NCI-H226 (cell line): Measurements from ENCODE around the gene RAB40C.
A peak's percentile ranks its signal among the peaks of the same experiment; 100 is the strongest.

Experiments used
- DNase-seq: peaks from one replicate; pipeline ENCODE4 v3.0.0-alpha.2; 2015

RAB40C gene

DNA sequence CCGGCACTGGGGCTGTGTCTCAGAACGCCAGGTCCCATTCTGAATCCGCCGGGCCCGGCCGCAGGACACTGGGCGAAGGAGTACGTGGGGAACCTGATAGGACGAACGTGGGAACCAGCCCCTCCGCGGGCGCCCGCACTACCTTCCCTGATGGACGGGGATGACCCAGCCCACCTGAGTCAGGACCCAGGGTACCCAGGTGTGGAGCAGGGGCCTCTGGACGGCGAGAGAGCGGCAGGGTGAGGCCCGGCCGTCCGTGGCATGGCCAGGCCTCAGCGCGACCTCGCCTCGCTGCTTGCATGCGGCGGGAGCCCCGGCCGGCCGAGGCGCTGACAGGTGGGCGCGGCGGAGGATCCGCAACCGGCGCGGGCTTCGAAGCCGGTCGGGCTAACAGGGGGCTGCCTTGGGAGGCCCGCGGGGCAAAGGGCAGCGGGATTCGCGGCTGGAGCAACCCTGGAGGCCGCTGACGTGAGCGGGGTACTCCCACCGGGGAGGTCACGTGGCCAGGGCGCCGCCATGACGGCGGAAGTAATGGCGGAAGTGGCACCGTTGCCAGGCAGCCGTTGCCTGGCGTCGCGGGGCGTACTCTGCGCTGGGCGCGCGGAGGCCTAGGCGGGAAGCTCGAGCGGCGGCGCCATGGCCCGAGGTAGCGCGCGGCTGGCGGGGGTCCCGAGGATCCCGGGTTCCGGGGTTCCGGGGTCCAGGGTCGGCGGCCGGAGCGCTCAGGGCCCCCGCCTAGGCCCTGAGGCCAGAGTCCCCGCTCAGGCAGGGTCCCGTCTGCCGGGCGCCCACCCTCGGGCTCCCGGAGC, 59.1 kb downstream of the RAB40C start, which contains the start of gene WDR90:
TSS of gene WDR90 (plus strand) at position 585 of the 809 bp plus-strand sequence. CDS start at position 637, 52 bp downstream.
- DNase-seq = peak; percentile 88

DNA sequence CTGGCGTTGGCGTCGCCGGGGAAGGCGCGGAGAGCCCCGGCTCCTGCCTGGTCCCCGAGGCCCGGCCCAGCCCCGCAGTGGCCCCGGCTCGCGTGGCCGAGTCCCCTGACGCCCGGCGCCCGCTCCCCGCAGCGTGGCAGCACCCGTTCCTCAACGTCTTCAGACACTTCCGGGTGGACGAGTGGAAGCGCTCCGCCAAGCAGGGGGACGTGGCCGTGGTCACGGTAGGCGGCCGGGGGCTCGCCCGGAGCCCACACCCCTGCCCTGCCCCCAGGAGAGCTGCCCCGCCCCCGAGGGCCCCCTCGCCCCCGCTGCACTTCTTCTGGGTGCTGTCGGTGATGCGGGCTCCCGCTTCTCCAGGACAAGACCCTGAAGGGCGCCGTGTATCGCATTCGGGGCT, 59.8 kb downstream of the RAB40C start:
- no peak for DNase-seq

DNA sequence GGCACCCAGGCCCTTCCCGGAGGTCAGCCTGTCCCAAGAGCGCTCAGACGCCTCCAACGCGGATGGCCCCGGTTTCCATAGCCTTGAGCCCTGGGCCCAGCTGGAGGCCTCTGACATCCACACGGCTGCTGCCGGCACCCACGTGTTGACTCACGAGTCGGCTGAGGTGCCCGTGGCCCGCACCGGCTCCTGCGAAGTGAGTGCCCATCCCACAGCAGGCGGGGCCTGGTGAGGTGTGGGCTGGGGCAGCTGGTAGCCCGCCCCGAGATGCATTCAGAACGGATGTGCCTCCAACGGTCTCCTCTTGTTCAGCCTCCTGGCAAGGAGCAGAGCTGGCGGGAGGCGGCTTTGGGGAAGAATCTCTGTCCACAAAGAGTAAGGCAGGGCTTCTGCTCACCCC, 62.0 kb downstream of the RAB40C start:
- peak; percentile 80 for DNase-seq

DNA sequence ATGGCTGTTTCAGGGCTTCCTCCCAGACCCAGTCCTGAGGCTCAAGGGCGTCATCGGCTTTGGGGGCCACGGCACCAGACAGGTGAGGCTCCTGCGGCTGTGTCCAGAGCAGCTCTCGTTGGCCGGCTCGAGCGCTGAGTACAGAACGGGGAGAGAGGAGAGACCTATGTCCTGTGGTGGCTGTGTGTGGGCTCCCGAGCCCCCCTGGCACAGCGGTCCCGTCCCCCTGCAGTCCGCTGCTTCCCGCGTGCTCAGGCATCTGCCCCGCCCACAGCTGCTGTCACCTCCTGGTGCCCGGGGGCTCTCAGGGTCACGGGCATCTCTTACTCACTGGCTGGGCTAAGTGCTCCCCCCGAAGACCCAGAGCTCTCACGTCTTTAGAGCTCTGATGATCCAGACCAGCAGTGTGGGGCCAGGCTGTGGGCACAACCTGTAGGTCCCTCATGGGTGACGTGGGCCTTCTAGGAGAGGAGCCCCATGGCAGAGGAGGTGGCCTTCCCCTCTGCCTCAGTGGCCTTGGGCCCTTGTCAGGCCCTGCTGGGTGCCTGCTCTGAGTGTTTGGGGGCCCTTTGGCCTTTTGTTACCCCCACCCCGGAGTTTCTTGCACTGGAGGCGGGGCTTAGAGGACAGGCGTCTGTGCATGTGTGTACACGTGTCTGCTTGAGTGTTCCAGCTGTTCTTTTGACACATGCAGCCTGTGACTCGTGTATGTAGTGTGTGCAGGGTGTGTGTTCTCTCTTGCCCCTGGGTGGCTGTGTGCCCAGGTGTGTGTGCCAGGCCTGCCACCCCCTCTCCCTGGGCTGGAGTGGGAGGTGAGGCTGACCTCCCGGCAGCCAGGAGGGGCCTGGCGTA, 62.8 kb downstream of the RAB40C start:
- no peak for DNase-seq

DNA sequence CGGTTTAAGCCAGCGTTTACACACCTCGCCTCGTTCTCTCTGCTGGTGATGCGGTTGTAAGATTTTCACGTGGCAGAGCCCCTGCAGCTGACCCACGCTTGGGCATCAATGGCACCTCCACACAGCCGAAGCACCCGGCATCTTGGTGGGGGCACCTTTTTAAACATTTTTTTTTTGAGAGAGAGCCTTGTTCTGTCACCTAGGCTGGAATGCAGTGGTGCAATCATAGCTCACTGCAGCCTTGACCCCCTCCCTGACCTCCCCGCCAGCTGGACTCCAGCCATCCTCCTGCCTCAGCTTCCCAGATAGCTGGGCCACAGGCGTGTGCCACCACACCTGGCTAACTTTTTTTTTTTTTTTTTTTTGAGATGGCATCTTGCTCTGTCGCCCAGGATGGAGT, 64.2 kb downstream of the RAB40C start:
- no peak for DNase-seq

DNA sequence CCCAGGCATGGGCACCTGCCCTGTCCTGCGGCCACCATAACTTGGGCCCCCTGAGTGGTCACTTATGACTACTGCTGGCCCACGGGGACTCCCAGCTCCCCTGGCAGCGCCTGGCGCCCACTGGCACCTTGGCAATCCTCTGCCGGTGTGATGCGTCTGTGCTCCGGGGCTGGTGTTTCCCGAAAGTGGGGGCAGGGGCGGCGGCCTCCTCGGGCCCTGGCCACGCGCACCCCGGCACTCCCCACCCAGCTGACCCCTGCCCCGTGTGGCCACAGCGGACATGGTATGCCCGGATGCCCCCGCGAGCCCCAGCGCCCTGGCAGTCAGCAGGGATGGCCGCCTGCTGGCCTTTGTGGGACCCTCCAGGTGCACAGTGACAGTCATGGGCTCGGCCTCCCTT, 67.6 kb downstream of the RAB40C start:
- DNase-seq = no peak

DNA sequence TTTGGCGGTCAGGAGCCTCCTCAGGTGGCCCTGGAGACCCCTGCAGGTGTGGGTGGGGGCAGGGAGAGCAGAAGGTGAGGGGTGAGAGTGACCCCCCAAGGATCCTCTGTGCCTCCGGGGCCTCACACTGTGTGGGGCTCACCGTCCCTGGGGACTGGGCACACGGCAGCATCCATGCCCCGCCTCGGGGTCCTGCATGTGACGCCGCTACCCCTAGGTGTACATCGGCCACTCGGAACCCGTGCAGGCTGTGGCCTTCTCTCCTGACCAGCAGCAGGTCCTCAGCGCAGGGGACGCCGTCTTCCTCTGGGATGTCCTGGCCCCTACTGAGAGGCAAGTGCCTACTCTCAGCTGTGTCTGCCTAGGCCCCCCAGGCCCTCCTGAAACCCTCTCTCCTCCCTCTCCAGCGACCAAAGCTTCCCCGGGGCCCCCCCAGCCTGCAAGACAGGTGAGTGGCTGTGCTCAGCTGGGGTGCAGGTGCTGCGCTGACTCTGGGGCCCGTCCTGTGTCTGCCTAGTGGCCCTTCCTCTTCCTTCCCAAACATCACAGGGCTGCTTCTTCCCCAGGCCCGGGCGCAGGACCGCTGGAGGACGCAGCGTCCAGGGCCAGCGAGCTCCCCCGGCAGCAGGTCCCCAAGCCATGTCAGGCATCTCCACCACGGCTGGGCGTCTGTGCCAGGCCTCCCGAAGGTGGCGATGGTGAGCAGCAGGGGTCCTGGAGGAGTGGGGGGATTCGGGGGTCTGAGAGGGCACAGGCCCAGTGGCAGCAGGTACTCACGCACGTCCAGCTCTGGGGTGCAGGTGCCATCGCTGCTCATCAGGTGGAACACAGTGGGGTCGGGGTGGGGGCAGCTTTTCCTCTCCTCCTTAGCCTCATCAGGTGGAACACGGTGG, 69.1 kb downstream of the RAB40C start:
- DNase-seq = no peak

DNA sequence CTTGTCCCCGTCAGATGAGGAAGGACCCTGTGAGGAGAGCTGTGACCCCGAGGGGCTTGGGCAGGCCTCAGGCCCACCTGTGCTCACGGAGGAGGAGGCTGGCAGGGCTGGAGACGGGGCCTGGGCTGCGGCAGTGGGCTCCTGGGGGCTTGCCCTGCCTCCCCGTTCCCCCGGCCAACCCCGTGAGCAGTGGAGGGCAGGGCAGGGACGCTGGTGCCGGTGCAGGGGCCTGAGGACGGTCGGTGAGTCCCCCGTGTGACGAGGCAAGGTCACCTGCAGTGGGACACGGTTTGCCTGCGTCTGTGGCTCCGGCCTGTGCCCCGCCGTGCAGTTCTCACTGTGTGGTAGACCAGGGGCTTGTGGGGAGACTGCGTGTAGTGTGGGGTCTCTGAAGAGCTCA, 69.8 kb downstream of the RAB40C start:
- no peak for DNase-seq

DNA sequence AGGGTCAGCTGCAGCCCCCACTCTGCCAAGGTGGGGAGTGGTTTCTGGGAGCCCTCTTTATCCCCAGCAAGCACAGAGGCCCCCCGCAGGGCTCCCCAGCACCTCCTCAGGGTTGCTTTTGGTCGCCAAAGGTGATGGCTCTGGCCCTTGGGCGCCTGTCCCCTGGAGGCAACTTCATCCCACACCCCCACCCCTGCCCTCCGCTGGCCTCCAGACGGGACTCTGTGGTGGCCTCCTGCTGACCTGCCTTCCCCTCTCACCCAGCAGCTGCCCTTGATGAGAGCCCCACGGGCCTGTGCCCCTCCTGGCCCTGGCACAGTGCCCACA, 70.2 kb downstream of the RAB40C start:
- no peak for DNase-seq

DNA sequence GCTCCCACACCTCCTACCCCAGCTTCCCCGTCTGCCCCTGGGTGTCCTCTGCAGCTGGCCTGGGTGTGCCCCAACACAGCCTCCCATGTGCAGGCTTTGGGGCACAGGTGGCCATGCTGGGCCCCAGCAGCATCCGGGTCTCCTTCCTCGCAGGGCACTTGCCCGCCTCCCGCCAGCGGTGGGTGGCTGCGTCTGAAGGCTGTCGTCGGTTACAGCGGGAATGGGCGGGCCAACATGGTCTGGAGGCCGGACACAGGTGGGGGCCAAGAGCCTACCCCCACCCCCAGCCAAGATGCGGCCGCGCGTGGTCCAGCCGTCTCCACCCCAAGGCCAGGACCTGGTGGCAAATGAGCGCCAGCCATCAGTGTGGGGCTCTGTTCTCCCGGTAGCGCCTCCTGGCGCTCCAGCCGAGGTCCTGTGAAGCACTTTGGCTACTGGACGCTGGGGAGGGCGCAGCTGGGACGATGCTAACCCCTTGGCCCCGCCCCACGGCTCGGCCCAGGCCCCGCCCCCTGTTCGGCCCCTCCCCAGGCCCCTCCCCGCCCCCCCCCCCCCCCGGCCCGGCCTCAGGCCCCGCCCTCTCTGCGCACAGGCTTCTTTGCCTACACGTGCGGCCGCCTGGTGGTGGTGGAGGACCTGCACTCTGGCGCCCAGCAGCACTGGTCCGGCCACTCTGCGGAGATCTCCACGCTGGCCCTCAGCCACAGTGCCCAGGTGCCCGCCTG, 70.8 kb downstream of the RAB40C start:
- peak; percentile 75 for DNase-seq

DNA sequence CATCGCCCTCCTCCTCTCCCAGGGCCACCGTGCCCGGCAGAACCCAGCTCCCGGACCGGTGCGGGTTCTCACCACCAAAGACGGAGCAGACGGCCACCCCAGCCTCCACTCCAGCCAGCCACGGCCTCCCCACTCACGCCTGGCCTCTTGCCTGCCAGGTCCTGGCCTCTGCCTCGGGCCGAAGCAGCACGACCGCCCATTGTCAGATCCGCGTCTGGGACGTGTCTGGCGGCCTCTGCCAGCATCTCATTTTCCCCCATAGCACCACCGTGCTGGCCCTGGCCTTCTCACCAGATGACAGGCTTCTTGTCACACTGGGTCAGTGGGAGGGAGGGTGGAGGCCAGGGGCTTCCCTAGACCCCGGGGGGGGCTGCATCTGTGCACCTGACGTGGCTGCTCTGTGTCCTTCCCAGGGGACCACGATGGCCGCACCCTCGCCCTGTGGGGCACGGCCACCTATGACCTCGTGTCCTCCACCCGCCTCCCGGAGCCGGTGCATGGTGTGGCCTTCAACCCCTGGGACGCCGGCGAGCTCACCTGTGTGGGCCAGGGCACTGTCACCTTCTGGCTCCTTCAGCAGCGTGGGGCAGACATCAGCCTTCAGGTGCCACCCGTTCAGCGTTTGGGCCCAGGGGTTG, 71.4 kb downstream of the RAB40C start:
- DNase-seq = no peak

DNA sequence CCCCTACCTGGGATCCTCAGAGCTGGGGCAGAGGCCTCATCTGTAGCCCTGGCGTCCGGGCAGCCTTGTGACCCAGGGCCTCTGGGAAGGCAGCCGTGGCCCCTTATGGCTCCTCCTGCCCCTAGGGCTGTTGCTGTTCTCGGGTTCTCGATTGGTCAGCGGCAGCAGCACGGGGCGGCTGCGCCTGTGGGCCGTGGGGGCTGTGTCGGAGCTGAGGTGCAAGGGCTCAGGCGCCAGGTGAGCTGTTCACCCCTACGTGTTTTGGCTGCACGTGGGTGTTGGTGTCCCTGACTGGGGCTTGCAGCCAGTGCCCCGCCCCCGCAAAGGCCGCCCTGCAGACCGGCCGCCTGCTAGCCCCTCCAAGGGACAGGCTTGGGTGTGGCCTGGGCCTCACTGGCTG, 72.2 kb downstream of the RAB40C start:
- DNase-seq = no peak

DNA sequence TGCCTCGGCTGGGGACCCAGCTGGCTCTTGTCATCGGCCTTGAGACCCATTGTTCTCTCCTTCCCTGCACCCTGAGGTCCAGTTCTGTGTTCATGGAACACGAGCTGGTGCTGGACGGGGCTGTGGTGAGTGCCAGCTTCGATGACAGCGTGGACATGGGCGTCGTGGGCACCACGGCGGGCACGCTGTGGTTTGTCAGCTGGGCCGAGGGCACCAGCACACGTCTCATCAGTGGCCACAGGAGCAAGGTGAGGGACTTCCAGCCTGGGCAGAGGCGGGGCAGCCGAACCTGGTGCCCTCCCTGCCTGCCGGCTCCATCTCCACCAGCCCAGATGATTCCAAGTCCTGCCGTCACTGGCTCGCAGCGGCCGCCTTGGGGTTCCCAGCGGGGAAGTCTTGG, 72.7 kb downstream of the RAB40C start:
- no peak for DNase-seq

DNA sequence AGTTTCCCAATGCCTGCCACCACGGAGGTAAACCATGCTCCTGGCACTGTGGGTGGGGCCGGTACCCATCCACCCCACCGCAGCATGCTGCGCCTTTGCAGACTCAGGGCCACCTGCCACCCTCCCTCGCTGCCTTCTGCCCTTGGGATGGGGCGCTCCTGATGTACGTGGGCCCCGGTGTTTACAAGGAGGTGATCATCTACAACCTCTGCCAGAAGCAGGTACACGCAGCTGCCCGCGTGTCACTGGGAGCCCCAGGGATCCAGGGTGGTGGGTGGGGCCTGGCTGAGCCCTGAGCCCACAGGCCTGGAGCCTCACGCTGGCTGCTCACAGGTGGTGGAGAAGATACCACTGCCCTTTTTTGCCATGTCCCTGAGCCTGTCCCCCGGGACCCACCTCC, 76.7 kb downstream of the RAB40C start:
- DNase-seq = no peak

DNA sequence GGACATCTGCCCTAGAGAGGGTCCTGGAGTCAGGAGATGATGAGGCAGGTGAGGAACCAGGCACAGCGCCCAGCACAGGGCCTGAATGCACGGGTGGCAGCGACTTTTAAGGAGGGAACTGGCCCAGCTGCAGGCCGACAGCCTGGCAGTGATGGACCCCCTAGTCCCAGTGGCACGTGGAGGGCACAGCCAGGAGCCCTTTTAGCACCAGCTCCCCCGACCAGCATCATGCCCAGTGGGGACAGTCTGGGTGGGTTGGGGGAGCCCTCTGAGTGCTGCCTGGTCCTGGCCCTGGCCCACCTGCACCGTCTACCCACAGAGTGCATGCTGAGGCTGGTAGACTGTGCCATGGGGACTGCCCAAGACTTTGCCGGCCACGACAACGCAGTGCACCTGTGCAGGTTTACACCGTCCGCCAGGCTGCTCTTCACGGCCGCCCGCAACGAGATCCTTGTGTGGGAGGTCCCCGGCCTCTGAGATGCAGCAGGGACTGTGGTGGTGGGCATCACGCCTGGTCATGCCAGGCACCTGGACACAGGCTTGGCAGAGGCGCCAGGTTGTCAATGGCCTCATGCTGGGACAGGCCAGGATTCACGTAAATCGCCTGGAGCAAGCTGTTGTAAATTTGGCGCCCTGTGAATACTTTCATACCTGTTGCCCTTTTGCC, 77.4 kb downstream of the RAB40C start:
- no peak for DNase-seq

DNA sequence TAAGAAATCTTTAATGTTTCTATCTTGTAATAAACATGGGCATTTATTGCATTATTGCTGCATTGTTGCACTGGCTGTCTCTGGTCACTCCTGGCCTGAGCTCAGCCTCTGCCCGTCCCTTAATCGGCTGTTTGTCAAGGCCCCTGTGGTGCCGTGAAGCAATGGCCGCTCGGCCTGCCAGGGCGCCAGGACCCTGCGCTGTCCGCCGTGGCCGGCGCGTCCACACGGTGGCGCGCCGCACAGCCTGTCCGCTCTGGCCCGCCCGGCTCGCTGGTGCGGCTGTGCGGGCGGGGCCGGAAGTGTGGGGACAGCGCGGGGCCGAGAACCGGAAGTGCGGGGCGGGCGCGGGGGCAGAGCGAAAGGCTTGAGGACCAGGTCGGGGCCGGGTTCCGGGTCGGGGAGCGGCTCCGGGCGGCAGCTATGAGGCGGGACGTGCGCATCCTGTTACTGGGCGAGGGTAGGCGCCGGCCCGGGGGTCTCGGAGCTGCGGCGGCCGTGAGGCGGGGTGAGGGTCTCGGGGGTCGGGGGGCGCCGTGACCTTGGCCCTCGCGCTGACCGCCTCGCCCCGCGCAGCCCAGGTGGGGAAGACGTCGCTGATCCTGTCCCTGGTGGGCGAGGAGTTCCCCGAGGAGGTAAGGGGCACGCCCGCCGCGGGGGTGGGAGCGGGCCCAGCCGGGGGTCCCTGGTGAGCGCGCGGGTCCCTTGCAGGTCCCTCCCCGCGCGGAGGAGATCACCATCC, 78.1 kb downstream of the RAB40C start, which contains the start of gene RHOT2:
TSS of gene RHOT2 (plus strand) at position 353 of the 739 bp plus-strand sequence. CDS start at position 421, 68 bp downstream.
- DNase-seq = peak; percentile 85

DNA sequence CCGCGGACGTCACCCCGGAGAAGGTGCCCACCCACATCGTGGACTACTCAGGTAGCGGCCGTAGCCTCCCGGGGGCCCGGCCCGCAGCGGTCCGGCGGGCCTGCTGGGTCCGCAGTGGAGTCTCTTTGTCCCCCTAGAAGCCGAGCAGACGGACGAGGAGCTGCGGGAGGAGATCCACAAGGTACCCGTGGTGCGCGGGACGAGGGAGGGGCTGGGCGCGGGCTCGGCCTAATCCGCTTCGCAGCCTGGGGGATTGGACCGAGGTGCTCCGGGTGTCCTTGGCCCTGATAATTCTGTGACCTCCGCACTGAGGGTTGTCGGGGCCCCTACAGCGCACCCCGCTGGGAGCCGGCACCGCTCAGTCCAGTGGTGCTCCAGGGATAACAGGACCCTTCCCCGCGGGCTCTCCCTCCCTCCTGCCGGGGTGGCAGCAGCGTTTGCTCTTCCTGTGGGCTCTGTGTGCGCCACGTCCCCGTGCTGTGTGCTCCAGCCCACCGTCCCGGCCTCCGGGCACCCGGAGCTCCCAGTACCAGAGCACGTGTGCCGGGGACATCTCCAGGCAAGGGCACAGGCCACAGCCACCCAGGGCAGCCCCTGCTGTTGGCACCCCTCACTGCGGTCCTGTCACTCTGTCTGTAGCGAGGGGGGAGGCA, 78.8 kb downstream of the RAB40C start:
- no peak for DNase-seq

DNA sequence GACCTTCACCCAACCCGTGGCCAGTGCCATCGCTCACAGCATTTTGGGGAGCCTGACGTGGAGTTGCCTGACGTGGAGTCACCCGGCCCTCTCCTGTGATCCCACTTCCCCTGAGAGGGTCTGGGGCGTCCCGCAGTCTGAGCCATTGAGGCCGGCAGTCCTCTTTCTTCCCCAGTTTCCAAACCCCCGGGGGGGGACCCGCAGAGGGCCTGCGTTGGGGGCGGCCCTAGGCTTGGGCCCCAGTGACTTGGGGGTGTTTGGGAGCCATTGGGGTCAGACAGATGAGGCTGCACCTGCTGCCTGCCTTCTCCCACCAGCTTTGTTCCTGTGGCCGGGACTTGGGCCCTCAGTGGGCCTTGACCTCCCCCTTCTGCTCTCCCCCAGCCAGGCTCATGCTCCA, 79.8 kb downstream of the RAB40C start:
- DNase-seq = no peak

DNA sequence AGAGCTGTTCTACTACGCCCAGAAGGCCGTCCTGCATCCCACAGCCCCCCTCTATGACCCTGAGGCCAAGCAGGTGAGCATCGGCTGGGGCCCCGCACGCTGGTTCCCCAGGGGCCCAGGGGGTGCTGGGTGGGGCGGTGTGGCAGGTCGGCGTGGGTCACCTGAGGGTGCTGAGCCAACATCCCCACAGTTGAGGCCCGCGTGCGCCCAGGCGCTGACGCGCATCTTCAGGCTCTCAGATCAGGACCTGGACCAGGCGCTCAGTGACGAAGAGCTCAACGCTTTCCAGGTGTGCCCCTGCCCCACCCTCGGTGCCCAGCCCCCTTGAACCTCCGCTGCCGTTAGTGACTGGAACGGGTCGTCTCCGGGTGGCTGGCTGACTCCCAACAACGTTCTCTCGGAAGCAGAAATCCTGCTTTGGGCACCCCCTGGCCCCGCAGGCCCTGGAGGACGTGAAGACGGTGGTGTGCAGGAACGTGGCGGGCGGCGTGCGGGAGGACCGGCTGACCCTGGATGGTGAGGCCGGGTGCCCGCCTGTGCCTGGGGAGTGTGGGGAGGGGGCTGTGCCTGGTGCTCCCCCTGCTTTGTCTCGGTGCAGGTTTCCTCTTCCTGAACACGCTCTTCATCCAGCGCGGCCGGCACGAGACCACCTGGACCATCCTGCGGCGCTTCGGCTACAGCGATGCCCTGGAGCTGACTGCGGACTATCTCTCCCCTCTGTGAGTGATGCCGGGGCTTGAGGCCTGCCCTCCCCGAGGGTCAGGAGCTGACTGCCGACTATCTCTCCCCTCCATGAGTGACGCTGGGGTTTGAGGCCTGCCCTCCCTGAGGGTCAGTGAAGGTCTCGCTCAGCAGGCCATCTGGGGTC, 80.9 kb downstream of the RAB40C start:
- DNase-seq = no peak
